ENCODE data around the gene UBXN11.

Gene UBXN11

GRCh38 chr1:26237230-26237966 lies 69.0 kb downstream of the UBXN11 start:
- DNase-seq, result peak; percentile 26
- in situ Hi-C loops (cut with HindIII; ENCODE audit: low pct_ligation_motif_present, low pct_unique_long_range_greater_than_20kb, low sequenced_read_pairs), result no loop called here

DNA sequence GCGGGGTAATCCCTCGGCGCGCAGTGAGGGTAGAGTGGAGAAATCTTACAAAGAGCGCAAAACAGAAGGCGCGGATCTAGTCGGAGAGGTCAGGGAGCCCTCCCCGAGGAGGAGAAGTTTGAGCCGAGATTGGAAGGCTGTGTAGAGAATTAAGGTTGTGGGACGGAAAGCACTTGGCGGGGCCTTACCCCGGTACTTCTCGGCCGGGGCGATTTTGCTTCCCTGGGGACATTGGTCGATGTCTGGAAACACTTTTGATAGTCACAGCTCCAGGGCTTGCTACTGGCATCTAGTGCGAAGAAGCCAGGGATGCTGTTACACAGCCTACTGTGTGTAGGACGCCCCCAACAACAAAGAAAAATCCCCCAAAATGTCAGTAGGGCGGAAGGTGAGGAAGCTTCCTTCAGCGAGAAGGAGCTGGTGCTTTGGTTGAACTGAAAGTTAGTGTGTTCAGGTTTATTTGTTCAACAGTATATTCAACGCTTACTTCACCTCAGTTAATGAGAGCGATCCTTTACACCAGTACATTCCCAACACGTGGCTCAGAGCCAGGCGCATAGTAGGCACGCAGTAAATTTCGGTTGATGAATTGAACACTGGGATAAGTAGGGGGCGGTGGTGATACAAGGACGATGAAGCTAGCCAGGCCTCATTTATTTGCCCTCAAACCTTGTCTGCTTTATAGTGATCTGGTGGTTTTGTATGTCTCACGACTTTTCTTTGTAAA lies 71.6 kb downstream of the UBXN11 start:
- peak; percentile 20 for DNase-seq
- in situ Hi-C loops (cut with HindIII; ENCODE audit: low pct_ligation_motif_present, low pct_unique_long_range_greater_than_20kb, low sequenced_read_pairs), result no loop called here

GRCh38 chr1:26233903-26234643 lies 72.4 kb downstream of the UBXN11 start, which contains the start of gene CEP85:
Gene CEP85 (plus strand): TSS chr1:26234200. CDS start chr1:26239784, 5,584 bp downstream.
- DNase-seq, result peak; percentile 95
- in situ Hi-C loops (cut with HindIII; ENCODE audit: low pct_ligation_motif_present, low pct_unique_long_range_greater_than_20kb, low sequenced_read_pairs), result no loop called here

All from ACHN (cell line).